GM19468 (cell line): Measurements from ENCODE around the gene PSMD3.
"Not testable (repeated sequence)": the region's sequence is repeated elsewhere in the genome, so short reads cannot be mapped to it uniquely, and the experiment has no call there.

ENCODE experiments used
- ATAC-seq: cut with Tn5 transposase; IDR thresholded peaks from one replicate; pipeline ENCODE4 v1.9.1; 2021; ENCODE audit warnings: mild to moderate bottlenecking, moderate library complexity, moderate number of reproducible peaks; ENCODE audit not compliant: unreplicated experiment; ENCODE audit errors: extremely low read depth

The PSMD3 gene

GRCh38 chr17:39995438-39995837, 14.8 kb downstream of the PSMD3 start:
- ATAC-seq: no peak

- ATAC-seq: no peak
Measured at GRCh38 chr17:39996162-39996561, 15.6 kb downstream of the PSMD3 start.

- ATAC-seq: no peak
Measured at GRCh38 chr17:39996800-39997199, 16.2 kb downstream of the PSMD3 start.

- no peak for ATAC-seq
Measured at GRCh38 chr17:39997543-39997942, 16.9 kb downstream of the PSMD3 start.

- ATAC-seq: no peak
Measured at GRCh38 chr17:39999067-39999466, 18.5 kb downstream of the PSMD3 start.

- ATAC-seq: no peak
Measured at GRCh38 chr17:40000161-40000560, 19.6 kb downstream of the PSMD3 start.

GRCh38 chr17:40001335-40001734, 20.7 kb downstream of the PSMD3 start:
- not testable (repeated sequence) for ATAC-seq

- no peak for ATAC-seq
Measured at GRCh38 chr17:40004072-40004471, 23.5 kb downstream of the PSMD3 start.

- ATAC-seq: no peak
Measured at GRCh38 chr17:40004712-40005111, 24.1 kb downstream of the PSMD3 start.

GRCh38 chr17:40005520-40005919, 24.9 kb downstream of the PSMD3 start:
- ATAC-seq: no peak

- ATAC-seq: not testable (repeated sequence)
Measured at GRCh38 chr17:40010946-40011500, 30.4 kb downstream of the PSMD3 start.

GRCh38 chr17:40012017-40012647, 31.5 kb downstream of the PSMD3 start:
- ATAC-seq: not testable (repeated sequence)

GRCh38 chr17:40014375-40014980, 33.9 kb downstream of the PSMD3 start:
- ATAC-seq: no peak

GRCh38 chr17:40015005-40015997, 34.7 kb downstream of the PSMD3 start, which contains the start of gene CSF3:
Gene CSF3 (plus strand): TSS chr17:40015440. CDS start chr17:40015475, 35 bp downstream.
- ATAC-seq: no peak

GRCh38 chr17:40015998-40016985, 35.7 kb downstream of the PSMD3 start:
- no peak for ATAC-seq

- no peak for ATAC-seq
Measured at GRCh38 chr17:40017422-40018080, 36.9 kb downstream of the PSMD3 start.

- ATAC-seq: no peak
Measured at GRCh38 chr17:40018211-40019121, 37.9 kb downstream of the PSMD3 start.
